ENCODE results near the gene KRT9. TPM values are rescaled to one million over a fixed set of nuclear protein-coding genes. Genes with fewer than 3 reads are reported as not detected.

The KRT9 gene
- total RNA-seq, 1 donor from 2014 or later = not detected

- intact Hi-C loops (cut with DNase I) = no loop called here
Observed at GRCh38 chr17:41539979-41540701, 31.7 kb downstream of the KRT9 start.

GRCh38 chr17:41539071-41539492, 32.8 kb downstream of the KRT9 start:
- no peak for TF ChIP-seq CTCF (IDR thresholded peaks at IDR 0.05)
- H3K27me3 ChIP-seq = no peaks in the 10 kb centered on the region
- H3K9me3 ChIP-seq = no peaks in the 10 kb centered on the region
- H3K27ac ChIP-seq = no peak overlapping the region
- H3K36me3 ChIP-seq = no peaks in the 10 kb centered on the region
- ATAC-seq = no peak
- H3K4me1 ChIP-seq = no peaks in the 10 kb centered on the region
- intact Hi-C loops (cut with DNase I) = no loop called here
- H3K4me3 ChIP-seq = no peak overlapping the region
- DNase-seq = no peak

More at GRCh38 chr17:41539979-41540701, 31.7 kb downstream of the KRT9 start:
- Histone ChIP-seq H3K27me3 (no peaks in the 10 kb centered on the region), H3K36me3 (no peaks in the 10 kb centered on the region), H3K4me1 (no peaks in the 10 kb centered on the region), H3K4me3 (no peak overlapping the region), H3K9me3 (no peaks in the 10 kb centered on the region), H3K27ac (no peak overlapping the region)
- DNase-seq = no peak
- no peak for ATAC-seq
- no peak for TF ChIP-seq CTCF (IDR thresholded peaks at IDR 0.05)

- no peak for TF ChIP-seq CTCF (IDR thresholded peaks at IDR 0.05)
- no peaks in the 10 kb centered on the region for H3K36me3 ChIP-seq
- H3K27me3 ChIP-seq = no peaks in the 10 kb centered on the region
- DNase-seq = no peak
- H3K4me1 ChIP-seq = no peaks in the 10 kb centered on the region
- H3K27ac ChIP-seq = no peak overlapping the region
- no peaks in the 10 kb centered on the region for H3K9me3 ChIP-seq
- no peak overlapping the region for H3K4me3 ChIP-seq
- no peak for ATAC-seq
- intact Hi-C loops (cut with DNase I) = no loop called here
Observed at GRCh38 chr17:41538565-41538991, 33.3 kb downstream of the KRT9 start.

GRCh38 chr17:41537990-41538389, 33.9 kb downstream of the KRT9 start:
- DNase-seq (no peak), ATAC-seq (peak; percentile 37)
- Histone ChIP-seq H3K27me3 (no peaks in the 10 kb centered on the region), H3K9me3 (no peaks in the 10 kb centered on the region), H3K4me1 (no peaks in the 10 kb centered on the region), H3K36me3 (no peaks in the 10 kb centered on the region), H3K27ac (no peak overlapping the region), H3K4me3 (no peak overlapping the region)
- no peak for TF ChIP-seq CTCF (IDR thresholded peaks at IDR 0.05)
- intact Hi-C loops (cut with DNase I) = no loop called here

GRCh38 chr17:41537614-41537954, 34.3 kb downstream of the KRT9 start:
- H3K4me3 ChIP-seq = no peak overlapping the region
- no peak for ATAC-seq
- H3K27ac ChIP-seq = no peak overlapping the region
- H3K36me3 ChIP-seq = no peaks in the 10 kb centered on the region
- TF ChIP-seq CTCF (IDR thresholded peaks at IDR 0.05) = no peak
- DNase-seq = no peak
- H3K9me3 ChIP-seq = no peaks in the 10 kb centered on the region
- no peaks in the 10 kb centered on the region for H3K4me1 ChIP-seq
- intact Hi-C loops (cut with DNase I) = no loop called here
- H3K27me3 ChIP-seq = no peaks in the 10 kb centered on the region
